C4-2B (cell line): ENCODE results near the gene SSBP3.

ENCODE experiments used
- ZFX ChIP-seq: fragments of 450-650 bp; IDR thresholded peaks from 2 replicates; pipeline ENCODE4 v1.6.1; 2017
- TF ChIP-seq, protein P1 (sequence below): fragments of 450-650 bp; conservative IDR thresholded peaks from 2 replicates; pipeline ENCODE4 v1.5.1; 2017; ENCODE audit warnings: mild to moderate bottlenecking

DNA sequence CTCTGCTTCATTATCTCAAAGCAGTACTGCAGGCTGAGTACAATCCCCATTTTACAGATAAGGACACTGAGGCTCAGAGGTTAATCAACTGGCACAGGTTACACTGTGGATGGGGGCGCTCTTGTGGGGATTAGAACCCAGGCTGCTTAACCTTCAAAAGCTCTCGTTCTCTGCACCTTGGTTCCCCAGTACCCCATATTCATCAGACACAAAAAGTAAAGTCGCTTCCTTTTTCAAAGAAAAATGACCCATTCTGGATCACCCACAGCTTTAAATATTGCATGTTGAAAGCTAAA, 20.5 kb downstream of the SSBP3 start:
- TF ChIP-seq, protein P1, sequence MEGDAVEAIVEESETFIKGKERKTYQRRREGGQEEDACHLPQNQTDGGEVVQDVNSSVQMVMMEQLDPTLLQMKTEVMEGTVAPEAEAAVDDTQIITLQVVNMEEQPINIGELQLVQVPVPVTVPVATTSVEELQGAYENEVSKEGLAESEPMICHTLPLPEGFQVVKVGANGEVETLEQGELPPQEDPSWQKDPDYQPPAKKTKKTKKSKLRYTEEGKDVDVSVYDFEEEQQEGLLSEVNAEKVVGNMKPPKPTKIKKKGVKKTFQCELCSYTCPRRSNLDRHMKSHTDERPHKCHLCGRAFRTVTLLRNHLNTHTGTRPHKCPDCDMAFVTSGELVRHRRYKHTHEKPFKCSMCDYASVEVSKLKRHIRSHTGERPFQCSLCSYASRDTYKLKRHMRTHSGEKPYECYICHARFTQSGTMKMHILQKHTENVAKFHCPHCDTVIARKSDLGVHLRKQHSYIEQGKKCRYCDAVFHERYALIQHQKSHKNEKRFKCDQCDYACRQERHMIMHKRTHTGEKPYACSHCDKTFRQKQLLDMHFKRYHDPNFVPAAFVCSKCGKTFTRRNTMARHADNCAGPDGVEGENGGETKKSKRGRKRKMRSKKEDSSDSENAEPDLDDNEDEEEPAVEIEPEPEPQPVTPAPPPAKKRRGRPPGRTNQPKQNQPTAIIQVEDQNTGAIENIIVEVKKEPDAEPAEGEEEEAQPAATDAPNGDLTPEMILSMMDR: no peak
- TF ChIP-seq ZFX: no peak
